Vagina (tissue), 2 donors: ENCODE results near the gene LY6G6C.

Experiments used
- POLR2A ChIP-seq, 2 donors: fragments of 450-650 bp; IDR thresholded peaks; one replicate each; pipeline ENCODE4 v1.6.1; 2017; ENCODE audit warnings: antibody characterized with exemption in 2 of 2, mild to moderate bottlenecking in 2 of 2, moderate library complexity in 2 of 2
- TF ChIP-seq, protein P1 (sequence below), 3 experiments: fragments of 450-650 bp in 2 of 3; fragments of 200-600 bp in 1 of 3; sonication (generic) in 1 of 3; IDR thresholded peaks; one replicate each; pipeline ENCODE4 v1.5.1; 2017 to 2019; ENCODE audit warnings: antibody characterized with exemption in 3 of 3, mild to moderate bottlenecking in 2 of 3, moderate library complexity in 2 of 3

DNA sequence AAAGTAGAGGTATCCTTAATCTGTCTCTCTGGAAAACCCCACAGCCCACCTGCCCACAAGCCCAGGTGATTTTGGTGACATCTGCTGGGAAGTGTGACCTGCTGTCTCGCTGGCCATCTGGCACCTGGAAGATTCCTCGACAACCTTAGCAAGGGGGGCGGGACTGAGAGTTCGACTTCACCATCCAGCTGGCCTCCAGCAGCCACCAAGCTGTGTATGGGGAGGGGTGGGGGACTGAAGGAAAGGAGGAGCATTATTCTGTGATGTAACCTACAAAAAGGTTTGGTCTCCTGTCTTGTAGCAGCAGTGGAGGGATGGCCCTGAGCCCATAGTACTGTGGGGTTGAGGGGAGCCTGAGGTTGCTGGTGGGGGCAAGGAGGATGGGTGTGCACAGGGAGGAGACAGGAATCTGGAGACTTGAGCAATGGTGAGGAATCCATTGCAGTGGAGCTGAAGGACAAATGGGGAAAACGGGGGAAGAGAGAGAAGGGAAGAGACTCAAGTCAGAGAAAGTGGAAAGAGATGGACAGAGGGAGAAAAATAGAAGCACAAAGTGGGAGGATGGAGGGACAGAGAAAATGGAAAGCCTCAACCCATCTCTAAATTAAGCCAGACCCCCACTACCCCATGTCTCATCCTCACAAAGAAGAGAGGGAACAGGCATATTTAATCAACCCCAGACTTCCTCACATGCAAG, 10.9 kb downstream of the LY6G6C start:
- TF ChIP-seq, protein P1, sequence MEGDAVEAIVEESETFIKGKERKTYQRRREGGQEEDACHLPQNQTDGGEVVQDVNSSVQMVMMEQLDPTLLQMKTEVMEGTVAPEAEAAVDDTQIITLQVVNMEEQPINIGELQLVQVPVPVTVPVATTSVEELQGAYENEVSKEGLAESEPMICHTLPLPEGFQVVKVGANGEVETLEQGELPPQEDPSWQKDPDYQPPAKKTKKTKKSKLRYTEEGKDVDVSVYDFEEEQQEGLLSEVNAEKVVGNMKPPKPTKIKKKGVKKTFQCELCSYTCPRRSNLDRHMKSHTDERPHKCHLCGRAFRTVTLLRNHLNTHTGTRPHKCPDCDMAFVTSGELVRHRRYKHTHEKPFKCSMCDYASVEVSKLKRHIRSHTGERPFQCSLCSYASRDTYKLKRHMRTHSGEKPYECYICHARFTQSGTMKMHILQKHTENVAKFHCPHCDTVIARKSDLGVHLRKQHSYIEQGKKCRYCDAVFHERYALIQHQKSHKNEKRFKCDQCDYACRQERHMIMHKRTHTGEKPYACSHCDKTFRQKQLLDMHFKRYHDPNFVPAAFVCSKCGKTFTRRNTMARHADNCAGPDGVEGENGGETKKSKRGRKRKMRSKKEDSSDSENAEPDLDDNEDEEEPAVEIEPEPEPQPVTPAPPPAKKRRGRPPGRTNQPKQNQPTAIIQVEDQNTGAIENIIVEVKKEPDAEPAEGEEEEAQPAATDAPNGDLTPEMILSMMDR (IDR thresholded peaks at IDR 0.05): no peak
- TF ChIP-seq POLR2A (IDR thresholded peaks at IDR 0.05): no peak
